GM06990 (cell line): ENCODE measurements around the gene ABHD16A.

Source experiments
- DNase-seq: peaks from one replicate; pipeline ENCODE4 v3.0.0-alpha.2; 2011; ENCODE audit not compliant: insufficient read length; ENCODE audit errors: extremely low read depth
- H3K27me3 ChIP-seq: replicated peaks from 2 replicates; pipeline ENCODE4 v1.6.0; 2011; ENCODE audit warnings: low read length; ENCODE audit not compliant: control insufficient read depth, insufficient read depth
- H3K36me3 ChIP-seq: 2 replicates; pipeline ENCODE4 v1.5.1; 2011; ENCODE audit warnings: low read length; ENCODE audit not compliant: control insufficient read depth, insufficient read depth
- H3K4me3 ChIP-seq: replicated peaks from 2 replicates; pipeline ENCODE4 v1.5.1; 2011; ENCODE audit warnings: low read depth, mild to moderate bottlenecking, control low read depth, low read length
- CTCF ChIP-seq: IDR thresholded peaks from 2 replicates; pipeline ENCODE4 v1.5.1; 2011; ENCODE audit warnings: low read length, control low read depth, mild to moderate bottlenecking, inconsistent platforms; ENCODE audit not compliant: insufficient read depth, poor library complexity, severe bottlenecking

Gene ABHD16A

DNA sequence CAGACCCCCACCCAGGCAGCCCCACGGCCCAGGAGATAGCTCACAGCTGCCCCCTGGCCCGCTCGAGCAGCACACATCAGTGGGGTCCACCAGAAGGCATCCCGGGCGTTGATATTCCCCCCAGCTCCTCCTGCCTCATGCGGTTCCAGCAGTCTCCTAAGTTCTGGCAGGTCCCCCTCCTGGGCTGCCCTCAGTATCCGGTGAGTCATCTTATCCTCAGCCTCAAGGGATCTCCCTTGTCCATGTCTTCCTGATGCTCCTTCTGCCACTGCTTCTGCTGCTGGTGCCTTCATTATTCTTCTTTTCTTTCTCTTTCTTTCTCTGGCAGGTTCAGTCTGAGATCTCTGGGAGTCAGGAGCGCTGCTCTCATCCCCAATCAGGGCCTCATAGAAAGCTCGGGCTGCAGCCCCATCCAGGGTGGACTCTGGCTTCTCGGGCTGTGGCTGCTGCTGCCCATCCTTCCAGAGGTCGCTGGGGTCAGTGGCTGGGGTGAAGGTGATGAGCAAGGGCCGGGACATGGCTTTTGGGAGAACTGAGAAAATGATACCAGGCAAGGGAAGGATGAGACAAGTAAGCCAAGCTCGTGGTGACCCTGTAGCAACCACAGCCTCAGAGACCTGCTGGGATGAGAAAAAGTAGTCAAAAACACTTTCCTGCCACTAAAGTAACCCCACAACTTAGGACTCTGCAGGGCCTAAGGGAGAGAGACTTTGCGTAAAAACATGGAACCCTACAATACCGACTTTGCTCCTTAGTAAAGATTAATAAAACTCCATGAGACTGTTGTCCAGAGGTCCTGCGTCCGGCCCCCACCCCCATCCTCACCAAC lies 38.9 kb downstream of the ABHD16A start:
- Histone ChIP-seq H3K27me3 (no peaks in the 10 kb centered on the region), H3K4me3 (peak overlapping the region; percentile 92), H3K36me3 (peaks cover 19% of the 10 kb centered on the region)
- DNase-seq: no peak
- no peak for TF ChIP-seq CTCF

GRCh38 chr6:31663126-31663960 lies 39.8 kb downstream of the ABHD16A start:
- Histone ChIP-seq H3K4me3 (peak overlapping the region; percentile 92), H3K27me3 (no peaks in the 10 kb centered on the region), H3K36me3 (peaks cover 15% of the 10 kb centered on the region)
- DNase-seq: no peak
- TF ChIP-seq CTCF: no peak

DNA sequence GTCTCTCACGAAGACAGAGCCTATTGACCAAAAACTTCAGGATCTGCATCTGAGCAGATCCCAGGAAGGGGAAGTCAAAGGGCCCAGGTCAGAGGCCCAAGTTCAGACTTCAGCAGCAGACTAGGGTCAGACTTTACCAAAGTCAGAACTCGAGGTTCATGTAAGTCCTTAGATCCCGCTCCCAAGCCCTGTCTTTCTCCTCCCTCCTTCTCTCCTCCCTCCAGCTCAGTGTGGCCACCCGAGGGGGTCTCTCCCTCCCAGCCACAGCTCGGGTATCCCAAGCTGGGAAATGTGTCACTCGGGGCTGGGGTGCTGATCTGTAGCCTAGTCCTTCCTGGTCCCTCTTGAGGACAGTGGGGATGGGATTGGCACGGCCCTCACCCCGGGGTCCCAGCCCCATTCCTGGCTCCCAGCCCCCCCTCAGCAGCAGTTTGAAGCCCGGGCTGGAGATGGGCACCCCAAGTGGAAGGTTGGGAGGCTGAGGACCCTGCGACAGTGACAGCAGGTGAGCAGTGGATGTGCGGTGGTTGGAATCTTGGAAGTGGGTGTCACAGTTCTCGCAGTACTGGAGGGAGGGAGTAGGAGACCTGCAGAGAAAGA lies 40.9 kb downstream of the ABHD16A start:
- no peak overlapping the region for H3K4me3 ChIP-seq
- H3K36me3 ChIP-seq: peaks cover 13% of the 10 kb centered on the region
- no peak for TF ChIP-seq CTCF
- no peak for DNase-seq
- no peaks in the 10 kb centered on the region for H3K27me3 ChIP-seq

DNA sequence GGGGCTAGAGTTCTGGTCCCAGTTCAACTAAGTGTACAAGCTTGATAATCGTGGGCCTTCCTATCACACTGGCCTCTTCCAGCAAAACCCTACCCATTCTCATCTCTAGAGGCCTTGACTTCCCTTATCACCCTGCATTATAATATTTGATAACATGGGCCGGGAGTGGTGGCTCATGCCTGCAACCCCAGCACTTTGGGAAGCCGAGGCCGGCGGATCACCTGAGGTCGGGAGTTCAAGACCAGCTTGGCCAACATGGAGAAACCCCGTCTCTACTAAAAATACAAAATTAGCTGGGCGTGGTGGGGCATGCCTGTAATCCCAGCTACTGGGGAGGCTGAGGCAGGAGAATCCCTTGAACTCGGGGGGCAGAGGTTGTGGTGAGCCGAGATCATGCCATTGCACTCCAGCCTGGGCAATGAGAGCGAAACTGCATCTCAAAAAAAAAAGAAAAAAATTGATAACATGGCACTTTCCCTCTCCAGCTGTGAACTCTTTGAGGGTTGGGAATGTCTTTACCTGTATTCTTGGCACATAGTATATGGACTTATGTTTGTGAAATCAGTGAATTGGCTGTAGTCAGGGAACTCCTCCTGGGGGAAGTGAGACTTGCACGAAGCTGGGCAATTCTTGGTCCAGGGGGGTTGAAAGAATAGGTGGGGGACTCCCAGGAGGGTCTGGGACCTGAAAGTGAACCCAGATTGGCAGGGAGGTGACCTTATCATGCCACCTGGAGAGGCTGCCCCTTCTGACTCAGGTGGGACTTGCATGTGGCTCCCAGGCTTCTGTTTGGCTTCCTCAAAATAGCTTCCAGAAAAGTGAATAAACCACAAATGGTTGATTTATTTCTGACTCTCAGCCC lies 41.6 kb downstream of the ABHD16A start:
- Histone ChIP-seq H3K27me3 (no peaks in the 10 kb centered on the region), H3K4me3 (peak overlapping the region; percentile 92), H3K36me3 (peaks cover 11% of the 10 kb centered on the region)
- no peak for DNase-seq
- no peak for TF ChIP-seq CTCF
